GM06990 (cell line): ENCODE results near the gene C2CD4C.

Source experiments
- DNase-seq: peaks from one replicate; pipeline ENCODE4 v3.0.0-alpha.2; 2011; ENCODE audit not compliant: insufficient read length; ENCODE audit errors: extremely low read depth
- H3K27me3 ChIP-seq: replicated peaks from 2 replicates; pipeline ENCODE4 v1.6.0; 2011; ENCODE audit warnings: low read length; ENCODE audit not compliant: control insufficient read depth, insufficient read depth
- H3K36me3 ChIP-seq: 2 replicates; pipeline ENCODE4 v1.5.1; 2011; ENCODE audit warnings: low read length; ENCODE audit not compliant: control insufficient read depth, insufficient read depth
- H3K4me3 ChIP-seq: replicated peaks from 2 replicates; pipeline ENCODE4 v1.5.1; 2011; ENCODE audit warnings: low read depth, mild to moderate bottlenecking, control low read depth, low read length
- CTCF ChIP-seq: IDR thresholded peaks from 2 replicates; pipeline ENCODE4 v1.5.1; 2011; ENCODE audit warnings: low read length, control low read depth, mild to moderate bottlenecking, inconsistent platforms; ENCODE audit not compliant: insufficient read depth, poor library complexity, severe bottlenecking

C2CD4C gene

GRCh38 chr19:440391-441212 is 31.7 kb upstream of the C2CD4C start:
- Histone ChIP-seq H3K4me3 (no peak overlapping the region), H3K36me3 (no peaks in the 10 kb centered on the region), H3K27me3 (no peaks in the 10 kb centered on the region)
- no peak for TF ChIP-seq CTCF
- DNase-seq, result no peak

- no peaks in the 10 kb centered on the region for H3K27me3 ChIP-seq
- no peak overlapping the region for H3K4me3 ChIP-seq
- no peak for TF ChIP-seq CTCF
- no peaks in the 10 kb centered on the region for H3K36me3 ChIP-seq
- DNase-seq, result no peak
Measured at GRCh38 chr19:439167-439900, 30.4 kb upstream of the C2CD4C start.

- no peak for TF ChIP-seq CTCF
Measured at GRCh38 chr19:438416-438958, 29.5 kb upstream of the C2CD4C start.

GRCh38 chr19:437041-437440 is 28.1 kb upstream of the C2CD4C start:
- Histone ChIP-seq H3K4me3 (no peak overlapping the region), H3K36me3 (no peaks in the 10 kb centered on the region), H3K27me3 (no peaks in the 10 kb centered on the region)
- DNase-seq, result no peak
- TF ChIP-seq CTCF, result no peak

More at GRCh38 chr19:438416-438958, 29.5 kb upstream of the C2CD4C start:
- no peaks in the 10 kb centered on the region for H3K36me3 ChIP-seq
- H3K27me3 ChIP-seq, result no peaks in the 10 kb centered on the region
- DNase-seq, result no peak
- H3K4me3 ChIP-seq, result no peak overlapping the region

GRCh38 chr19:436413-436950 is 27.5 kb upstream of the C2CD4C start:
- Histone ChIP-seq H3K4me3 (no peak overlapping the region), H3K27me3 (no peaks in the 10 kb centered on the region), H3K36me3 (no peaks in the 10 kb centered on the region)
- DNase-seq, result no peak
- TF ChIP-seq CTCF, result no peak
